HepG2 (cell line): ENCODE measurements around the gene MAP3K2. TPM values are rescaled to one million over a fixed set of nuclear protein-coding genes. Genes with fewer than 3 reads are reported as not detected.

Experiments used
- ATF4 ChIP-seq, 2 experiments: fragments of 450-650 bp in 1 of 2; sonication (generic) in 1 of 2; formaldehyde crosslinking; IDR thresholded peaks; 2 replicates each; pipeline versions ENCODE4 v1.5.0 to v1.8.0; 2020 to 2022; ENCODE audit warnings: mild to moderate bottlenecking in 1 of 2, missing genetic modification reagents in 1 of 2
- BATF2 ChIP-seq: sonication (generic); formaldehyde crosslinking; IDR thresholded peaks from 2 replicates; pipeline ENCODE4 v1.8.0; 2022; ENCODE audit warnings: mild to moderate bottlenecking, missing genetic modification reagents, moderate library complexity
- ELF1 ChIP-seq: sonication (generic); formaldehyde crosslinking; IDR thresholded peaks from 2 replicates; pipeline ENCODE4 v1.4.0; 2020; ENCODE audit warnings: missing genetic modification reagents
- ELK4 ChIP-seq: sonication (generic); formaldehyde crosslinking; IDR thresholded peaks from 2 replicates; pipeline ENCODE4 v1.9.0; 2021; ENCODE audit warnings: missing genetic modification reagents, borderline replicate concordance
- ETS1 ChIP-seq: sonication (generic); formaldehyde crosslinking; IDR thresholded peaks from 2 replicates; pipeline ENCODE4 v1.4.0; 2020; ENCODE audit warnings: missing genetic modification reagents
- NFATC3 ChIP-seq: sonication (generic); formaldehyde crosslinking; IDR thresholded peaks from 2 replicates; pipeline ENCODE4 v1.5.1; 2020; ENCODE audit warnings: mild to moderate bottlenecking, missing genetic modification reagents
- NKX3-1 ChIP-seq: sonication (generic); formaldehyde crosslinking; IDR thresholded peaks from 2 replicates; pipeline ENCODE4 v1.5.0; 2020; ENCODE audit warnings: missing genetic modification reagents
- PCBP1 ChIP-seq: fragments of 200-400 bp; formaldehyde crosslinking; IDR thresholded peaks from 2 replicates; pipeline ENCODE4 v1.6.1; 2017; ENCODE audit warnings: mild to moderate bottlenecking, low read depth, low read length, borderline replicate concordance
- SCMH1 ChIP-seq: sonication (generic); formaldehyde crosslinking; IDR thresholded peaks from 2 replicates; pipeline ENCODE4 v1.9.0; 2021; ENCODE audit warnings: missing genetic modification reagents, mild to moderate bottlenecking, borderline replicate concordance
- XRCC5 ChIP-seq: fragments of 200-400 bp; formaldehyde crosslinking; optimal IDR thresholded peaks from 2 replicates; pipeline ENCODE3; 2017; ENCODE audit warnings: mild to moderate bottlenecking, low read length
- ZBTB2 ChIP-seq: sonication (generic); formaldehyde crosslinking; IDR thresholded peaks from 2 replicates; pipeline ENCODE4 v1.8.0; 2022; ENCODE audit warnings: low read depth, missing genetic modification reagents
- ZFYVE20 ChIP-seq: sonication (generic); formaldehyde crosslinking; IDR thresholded peaks from 2 replicates; pipeline ENCODE4 v1.8.0; 2023; ENCODE audit warnings: low read depth, mild to moderate bottlenecking, moderate library complexity, missing genetic modification reagents, borderline replicate concordance
- ZNF749 ChIP-seq: sonication (generic); formaldehyde crosslinking; IDR thresholded peaks from 2 replicates; pipeline ENCODE4 v1.8.0; 2022; ENCODE audit warnings: mild to moderate bottlenecking, missing genetic modification reagents, moderate library complexity, borderline replicate concordance
- polyA plus RNA-seq, 8 experiments: library from polyadenylated mRNA; depleted of rRNA in 3 of 8; stranded (reverse) in 7 of 8; unstranded in 1 of 8; fragments of >200 nt; fragmentation: Illumina TruSeq in 4 of 8; extraction: Trizol in 4 of 8; gene quantifications; 2 replicates each; pipeline versions ENCODE4 v1.2.1 to v1.2.3, GENCODE V29; 2011 to 2016; ENCODE audit warnings: low read depth in 4 of 8, missing spikeins in 1 of 8, mixed read lengths in 1 of 8; ENCODE audit not compliant: insufficient read depth in 1 of 8
- total RNA-seq, 5 experiments: library from RNA; depleted of rRNA; stranded (reverse); fragments of >200 nt; fragmentation: Illumina TruSeq; extraction: Trizol; gene quantifications; 2 replicates each; pipeline ENCODE4 v1.2.3, GENCODE V29; 2016; ENCODE audit warnings: low read depth in 1 of 5
- TF ChIP-seq, protein P1 (sequence below): sonication (generic); formaldehyde crosslinking; conservative IDR thresholded peaks from 2 replicates; pipeline ENCODE4 v1.4.0; 2020; ENCODE audit warnings: mild to moderate bottlenecking, missing genetic modification reagents, moderate library complexity
- TF ChIP-seq, protein P2 (sequence below): sonication (generic); formaldehyde crosslinking; IDR thresholded peaks from 2 replicates; pipeline ENCODE4 v1.9.0; 2022; ENCODE audit warnings: missing genetic modification reagents, mild to moderate bottlenecking, borderline replicate concordance

The MAP3K2 gene
- total and polyA plus RNA-seq, 2 of the 13 experiments (the other 11 are each of a cell fraction or from before 2014, with no cell fraction given) = 12.2 to 37.2 TPM

DNA sequence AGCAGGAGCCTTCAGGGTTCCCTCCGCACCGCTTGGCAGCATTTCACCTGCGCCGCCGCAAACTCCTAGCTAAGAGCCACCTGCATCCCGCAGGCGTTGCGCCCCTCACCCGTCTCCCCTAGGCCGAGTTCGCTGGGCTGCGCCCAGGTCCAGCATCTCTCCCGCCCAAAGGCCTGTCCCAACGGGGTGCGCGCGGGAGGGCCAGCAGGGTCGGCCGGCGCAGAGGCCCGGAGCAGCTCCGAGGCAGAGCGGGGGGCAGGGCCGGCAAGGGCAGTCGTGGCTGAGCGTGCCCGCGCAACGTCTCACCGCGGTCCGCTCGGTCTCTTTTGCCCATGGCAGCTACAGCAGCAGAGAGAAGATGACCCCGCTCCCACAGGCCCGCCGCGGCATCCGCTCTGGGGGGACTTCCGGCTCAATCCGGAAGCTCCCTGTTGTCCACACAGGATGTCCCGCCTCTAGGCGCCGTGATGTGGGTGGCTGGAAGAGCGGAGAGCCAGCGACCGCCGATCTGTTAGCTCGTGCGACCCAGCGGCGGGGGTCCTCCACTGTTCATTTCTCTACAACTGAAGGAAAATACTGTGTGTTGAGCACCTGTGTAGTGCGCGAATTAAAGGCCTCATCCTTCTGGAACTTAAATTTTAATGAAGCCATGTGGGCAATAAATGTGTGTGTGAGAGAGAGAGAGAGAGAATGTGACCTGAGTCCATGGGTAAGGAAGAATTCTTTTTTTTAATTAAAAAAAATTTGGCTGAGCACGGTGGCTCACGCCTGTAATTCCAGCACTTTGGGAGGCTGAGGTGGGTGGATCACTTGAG lies 93.8 kb downstream of the MAP3K2 start, which contains the start of gene ERCC3 (continued):
- TF ChIP-seq, protein P1, sequence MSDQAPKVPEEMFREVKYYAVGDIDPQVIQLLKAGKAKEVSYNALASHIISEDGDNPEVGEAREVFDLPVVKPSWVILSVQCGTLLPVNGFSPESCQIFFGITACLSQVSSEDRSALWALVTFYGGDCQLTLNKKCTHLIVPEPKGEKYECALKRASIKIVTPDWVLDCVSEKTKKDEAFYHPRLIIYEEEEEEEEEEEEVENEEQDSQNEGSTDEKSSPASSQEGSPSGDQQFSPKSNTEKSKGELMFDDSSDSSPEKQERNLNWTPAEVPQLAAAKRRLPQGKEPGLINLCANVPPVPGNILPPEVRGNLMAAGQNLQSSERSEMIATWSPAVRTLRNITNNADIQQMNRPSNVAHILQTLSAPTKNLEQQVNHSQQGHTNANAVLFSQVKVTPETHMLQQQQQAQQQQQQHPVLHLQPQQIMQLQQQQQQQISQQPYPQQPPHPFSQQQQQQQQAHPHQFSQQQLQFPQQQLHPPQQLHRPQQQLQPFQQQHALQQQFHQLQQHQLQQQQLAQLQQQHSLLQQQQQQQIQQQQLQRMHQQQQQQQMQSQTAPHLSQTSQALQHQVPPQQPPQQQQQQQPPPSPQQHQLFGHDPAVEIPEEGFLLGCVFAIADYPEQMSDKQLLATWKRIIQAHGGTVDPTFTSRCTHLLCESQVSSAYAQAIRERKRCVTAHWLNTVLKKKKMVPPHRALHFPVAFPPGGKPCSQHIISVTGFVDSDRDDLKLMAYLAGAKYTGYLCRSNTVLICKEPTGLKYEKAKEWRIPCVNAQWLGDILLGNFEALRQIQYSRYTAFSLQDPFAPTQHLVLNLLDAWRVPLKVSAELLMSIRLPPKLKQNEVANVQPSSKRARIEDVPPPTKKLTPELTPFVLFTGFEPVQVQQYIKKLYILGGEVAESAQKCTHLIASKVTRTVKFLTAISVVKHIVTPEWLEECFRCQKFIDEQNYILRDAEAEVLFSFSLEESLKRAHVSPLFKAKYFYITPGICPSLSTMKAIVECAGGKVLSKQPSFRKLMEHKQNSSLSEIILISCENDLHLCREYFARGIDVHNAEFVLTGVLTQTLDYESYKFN (CRISPR knock-in tag) = peak; percentile 44
- no peak for TF ChIP-seq ZBTB2
- no peak; the same call in 1 of the 2 replicates for TF ChIP-seq BATF2 (CRISPR knock-in tag)
- 0 out of 2 replicates have a peak, but pooled peaks have one; percentile 61 for TF ChIP-seq ZFYVE20 (CRISPR knock-in tag)
- TF ChIP-seq XRCC5 = peak; percentile 70
- peak; percentile 95 for TF ChIP-seq ELF1
- no peak for TF ChIP-seq NFATC3 (CRISPR knock-in tag)
- peak; percentile 96; the same call in 1 of the 2 replicates for TF ChIP-seq ZNF749 (CRISPR knock-in tag)
- peak; percentile 77; the same call in 1 of the 2 replicates for TF ChIP-seq ELK4 (CRISPR knock-in tag)
- peak in 1 of 2 experiments; percentile 39; a peak in 1 of 4 replicates for TF ChIP-seq ATF4 (CRISPR knock-in tag; IDR thresholded peaks at IDR 0.05)
- no peak for TF ChIP-seq SCMH1 (CRISPR knock-in tag)
- no peak for TF ChIP-seq PCBP1
- TF ChIP-seq, protein P2, sequence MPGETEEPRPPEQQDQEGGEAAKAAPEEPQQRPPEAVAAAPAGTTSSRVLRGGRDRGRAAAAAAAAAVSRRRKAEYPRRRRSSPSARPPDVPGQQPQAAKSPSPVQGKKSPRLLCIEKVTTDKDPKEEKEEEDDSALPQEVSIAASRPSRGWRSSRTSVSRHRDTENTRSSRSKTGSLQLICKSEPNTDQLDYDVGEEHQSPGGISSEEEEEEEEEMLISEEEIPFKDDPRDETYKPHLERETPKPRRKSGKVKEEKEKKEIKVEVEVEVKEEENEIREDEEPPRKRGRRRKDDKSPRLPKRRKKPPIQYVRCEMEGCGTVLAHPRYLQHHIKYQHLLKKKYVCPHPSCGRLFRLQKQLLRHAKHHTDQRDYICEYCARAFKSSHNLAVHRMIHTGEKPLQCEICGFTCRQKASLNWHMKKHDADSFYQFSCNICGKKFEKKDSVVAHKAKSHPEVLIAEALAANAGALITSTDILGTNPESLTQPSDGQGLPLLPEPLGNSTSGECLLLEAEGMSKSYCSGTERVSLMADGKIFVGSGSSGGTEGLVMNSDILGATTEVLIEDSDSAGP (CRISPR knock-in tag) = peak; percentile 94
- no peak for TF ChIP-seq ETS1 (CRISPR knock-in tag)
- no peak for TF ChIP-seq NKX3-1 (CRISPR knock-in tag)
